Spleen (tissue), 11 donors: ENCODE results near the gene SLC1A1. TPM values are rescaled to one million over a fixed set of nuclear protein-coding genes. Genes with fewer than 3 reads are reported as not detected.

Experiments
- DNase-seq: peaks from one replicate; pipeline ENCODE4 v3.0.0-alpha.2; 2020
- H3K27ac ChIP-seq, 8 donors: fragments of 200-600 bp; sonication (generic) in 7 of 8; 1 replicate in 4 of 8; 2 replicates in 4 of 8; pipeline versions ENCODE4 v1.5.0 to v1.8.0; 2016 to 2021; ENCODE audit warnings: inconsistent platforms in 4 of 8, mild to moderate bottlenecking in 4 of 8, moderate library complexity in 1 of 8
- H3K27me3 ChIP-seq, 7 donors: fragments of 200-600 bp; sonication (generic) in 6 of 7; replicated peaks in 1 of 7; 1 replicate in 4 of 7; 2 replicates in 3 of 7; pipeline versions ENCODE4 v1.5.0 to v1.8.0; 2016 to 2021; ENCODE audit warnings: inconsistent platforms in 3 of 7, mild to moderate bottlenecking in 1 of 7
- H3K36me3 ChIP-seq, 6 donors: fragments of 200-600 bp; sonication (generic) in 5 of 6; 1 replicate in 4 of 6; 2 replicates in 2 of 6; pipeline versions ENCODE4 v1.5.0 to v1.8.0; 2016 to 2021; ENCODE audit warnings: inconsistent platforms in 2 of 6
- H3K4me1 ChIP-seq, 6 donors: fragments of 200-600 bp; sonication (generic) in 5 of 6; 1 replicate in 3 of 6; 2 replicates in 3 of 6; pipeline versions ENCODE4 v1.5.0 to v1.8.0; 2016 to 2021; ENCODE audit warnings: inconsistent platforms in 3 of 6
- H3K4me3 ChIP-seq, 8 donors: fragments of 200-600 bp; sonication (generic) in 7 of 8; 1 replicate in 4 of 8; 2 replicates in 4 of 8; pipeline versions ENCODE4 v1.5.0 to v1.8.0; 2016 to 2021; ENCODE audit warnings: inconsistent platforms in 4 of 8, mild to moderate bottlenecking in 4 of 8, moderate library complexity in 2 of 8
- H3K9me3 ChIP-seq, 8 donors: fragments of 200-600 bp; sonication (generic) in 7 of 8; 1 replicate in 4 of 8; 2 replicates in 4 of 8; pipeline versions ENCODE4 v1.5.0 to v1.8.0; 2016 to 2021; ENCODE audit warnings: inconsistent platforms in 4 of 8
- POLR2A ChIP-seq, 3 donors: fragments of 450-650 bp; IDR thresholded peaks; one replicate each; pipeline ENCODE4 v1.5.1; 2017; ENCODE audit warnings: antibody characterized with exemption in 3 of 3, mild to moderate bottlenecking in 1 of 3
- POLR2AphosphoS5 ChIP-seq, 3 donors: sonication (generic); formaldehyde crosslinking; IDR thresholded peaks; one replicate each; pipeline ENCODE4 v1.5.1; 2017; ENCODE audit warnings: antibody characterized with exemption in 3 of 3
- WGBS, 5 donors: extraction: QIAGEN DNeasy Blood & Tissue Kit in 3 of 5; methylation state at CpG; one replicate each; pipeline versions ENCODE4 v1.1.5 to v1.1.7; 2013 to 2018; 5-methylcytosine and 5-hydroxymethylcytosine counted together
- intact Hi-C: fragments of 100-400 bp; cut with DNase I; formaldehyde crosslinking; loops from one replicate; pipeline ENCODE4 v1.15.0; 2023; ENCODE audit warnings: low total_unique reads
- polyA plus RNA-seq, 3 donors: library from polyadenylated mRNA; stranded (reverse); fragments of 200-250 nt; gene quantifications; one replicate each; pipeline ENCODE4 v1.2.1, GENCODE V29; 2013
- total RNA-seq, 7 donors: library from RNA; depleted of rRNA in 3 of 7; stranded (reverse); fragments of >200 nt in 3 of 7; fragmentation: NEBNext Ultra II Directional in 4 of 7; extraction: Animal tissue kit (Norgen Biotek cat#: 25700) in 4 of 7; gene quantifications; one replicate each; pipeline versions ENCODE4 v1.1.0 to v1.2.1, GENCODE V29; 2016 to 2021
- TF ChIP-seq, protein P1 (sequence below), 11 experiments: fragments of 200-600 bp in 7 of 11; fragments of 450-650 bp in 4 of 11; sonication (generic) in 4 of 11; IDR thresholded peaks in 8 of 11; conservative IDR thresholded peaks in 3 of 11; 1 replicate in 7 of 11; 2 replicates in 4 of 11; pipeline versions ENCODE4 v1.4.0 to v1.8.0; 2016 to 2021; ENCODE audit warnings: antibody characterized with exemption in 11 of 11, inconsistent platforms in 4 of 11, mild to moderate bottlenecking in 1 of 11
- donor health status: healthy with polysubstance abuse.
- donor health status: DM: no; HTN: no; CAD: no; lungs with moderate emphysema.
- donor health status: DM: no; HTN: no; CAD: no.
- donor health status: Bipolar disorder and iron deficiency.
- donor health status: healthy.
- donor health status: DM: no; HTN: no; CAD: no.
- donor health status: DM: yes; HTN: yes; CAD: no.

SLC1A1 gene
- total and polyA plus RNA-seq, 10 donors = 0.11 to 0.79 (median 0.28) TPM; not detected in 2

DNA sequence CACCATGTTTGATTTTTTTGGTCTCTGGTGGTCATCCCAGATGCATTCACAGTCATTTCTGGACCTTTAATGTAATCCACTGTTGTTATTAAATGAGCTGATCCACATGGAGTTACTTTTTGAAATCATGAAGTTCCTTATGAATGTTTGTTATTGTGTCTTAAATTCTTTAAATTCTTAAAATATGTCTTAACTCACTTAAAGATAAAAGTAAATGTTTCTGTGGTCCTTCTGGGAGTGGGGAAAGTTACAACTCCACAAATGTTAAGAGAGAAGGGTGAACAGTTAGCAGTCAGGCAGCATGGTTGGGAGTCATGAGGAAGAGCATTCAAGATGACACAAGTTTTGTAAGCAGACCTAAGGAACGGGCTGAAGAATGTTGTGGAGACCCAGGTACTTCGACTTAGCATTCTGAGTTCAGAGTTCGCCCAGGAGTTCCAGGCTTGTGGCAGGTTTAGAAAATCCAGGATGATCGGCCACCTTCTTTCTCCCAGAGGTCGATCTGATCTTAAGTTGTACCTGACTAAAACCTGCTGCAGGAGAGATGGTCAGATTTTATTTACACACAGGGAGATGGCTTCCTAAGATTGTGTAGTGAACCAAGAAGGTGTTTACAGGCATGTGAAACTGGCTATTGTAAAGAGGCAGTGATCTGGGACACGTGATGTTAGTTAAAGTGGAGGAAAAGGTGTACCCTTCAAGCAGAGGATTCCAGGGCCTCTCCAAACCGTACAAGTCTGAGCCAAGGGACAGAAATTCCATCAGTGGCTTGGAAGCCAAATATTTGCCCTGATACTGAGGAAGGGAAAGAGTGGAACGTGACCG lies 17.2 kb downstream of the SLC1A1 start:
- WGBS, 5 donors = 77 to 85% (median 83%) methylated on average over 9 of the region's 9 CpGs
- Histone ChIP-seq H3K36me3 (no peaks in the 10 kb centered on the region), H3K9me3 (no peaks in the 10 kb centered on the region), H3K4me1 (no peaks in the 10 kb centered on the region), H3K27ac (no peak overlapping the region), H3K27me3 (no peaks in the 10 kb centered on the region), H3K4me3 (no peak overlapping the region)
- intact Hi-C loops = no loop called here
- TF ChIP-seq POLR2A (IDR thresholded peaks at IDR 0.05) = no peak
- no peak for TF ChIP-seq POLR2AphosphoS5 (IDR thresholded peaks at IDR 0.05)
- TF ChIP-seq, protein P1, sequence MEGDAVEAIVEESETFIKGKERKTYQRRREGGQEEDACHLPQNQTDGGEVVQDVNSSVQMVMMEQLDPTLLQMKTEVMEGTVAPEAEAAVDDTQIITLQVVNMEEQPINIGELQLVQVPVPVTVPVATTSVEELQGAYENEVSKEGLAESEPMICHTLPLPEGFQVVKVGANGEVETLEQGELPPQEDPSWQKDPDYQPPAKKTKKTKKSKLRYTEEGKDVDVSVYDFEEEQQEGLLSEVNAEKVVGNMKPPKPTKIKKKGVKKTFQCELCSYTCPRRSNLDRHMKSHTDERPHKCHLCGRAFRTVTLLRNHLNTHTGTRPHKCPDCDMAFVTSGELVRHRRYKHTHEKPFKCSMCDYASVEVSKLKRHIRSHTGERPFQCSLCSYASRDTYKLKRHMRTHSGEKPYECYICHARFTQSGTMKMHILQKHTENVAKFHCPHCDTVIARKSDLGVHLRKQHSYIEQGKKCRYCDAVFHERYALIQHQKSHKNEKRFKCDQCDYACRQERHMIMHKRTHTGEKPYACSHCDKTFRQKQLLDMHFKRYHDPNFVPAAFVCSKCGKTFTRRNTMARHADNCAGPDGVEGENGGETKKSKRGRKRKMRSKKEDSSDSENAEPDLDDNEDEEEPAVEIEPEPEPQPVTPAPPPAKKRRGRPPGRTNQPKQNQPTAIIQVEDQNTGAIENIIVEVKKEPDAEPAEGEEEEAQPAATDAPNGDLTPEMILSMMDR (IDR thresholded peaks at IDR 0.05 in 8 of 11, conservative IDR thresholded peaks at IDR 0.05 in 3 of 11) = no peak
- DNase-seq = no peak

DNA sequence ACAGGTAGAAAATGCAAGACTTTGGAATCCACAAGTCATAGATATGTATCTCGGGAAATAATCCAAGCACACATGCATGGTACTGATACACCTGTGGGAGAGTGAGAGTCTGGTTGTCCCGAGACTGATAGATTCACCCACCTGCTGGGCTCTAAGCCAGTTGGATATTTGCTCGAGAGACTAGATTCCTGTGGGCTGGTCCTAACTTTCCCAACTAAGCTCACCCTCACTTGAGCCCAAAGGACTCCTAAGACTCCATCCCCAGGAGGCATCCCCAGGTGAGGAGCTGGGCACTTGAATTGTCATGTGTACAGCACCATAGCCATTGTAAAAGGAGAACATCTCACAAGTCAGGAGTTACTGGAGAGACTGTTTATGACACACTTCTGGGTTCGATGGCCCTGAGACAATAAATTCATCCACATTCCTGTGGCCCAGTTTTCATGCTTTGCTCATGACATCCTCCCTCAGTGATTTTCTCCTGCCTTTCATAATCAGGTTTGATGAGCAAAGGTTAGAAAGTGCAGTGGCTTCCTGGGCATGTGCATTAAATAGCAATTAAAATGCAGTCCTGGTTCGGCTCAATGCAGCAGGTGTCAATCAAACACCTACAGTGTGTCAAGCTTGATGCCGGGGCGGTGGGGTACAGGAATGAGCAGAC lies 18.1 kb downstream of the SLC1A1 start:
- intact Hi-C loops = no loop called here
- whole genome bisulfite sequencing, 5 donors = 86 to 93% (median 88%) methylated on average over 7 of the region's 7 CpGs
- H3K4me1 ChIP-seq = no peaks in the 10 kb centered on the region
- H3K4me3 ChIP-seq = no peak overlapping the region
- H3K36me3 ChIP-seq = no peaks in the 10 kb centered on the region
- TF ChIP-seq, protein P1 (IDR thresholded peaks at IDR 0.05 in 8 of 11, conservative IDR thresholded peaks at IDR 0.05 in 3 of 11) = no peak
- TF ChIP-seq POLR2AphosphoS5 (IDR thresholded peaks at IDR 0.05) (no peak), POLR2A (IDR thresholded peaks at IDR 0.05) (no peak)
- no peaks in the 10 kb centered on the region for H3K9me3 ChIP-seq
- H3K27ac ChIP-seq = no peak overlapping the region
- H3K27me3 ChIP-seq = no peaks in the 10 kb centered on the region
- DNase-seq = no peak

DNA sequence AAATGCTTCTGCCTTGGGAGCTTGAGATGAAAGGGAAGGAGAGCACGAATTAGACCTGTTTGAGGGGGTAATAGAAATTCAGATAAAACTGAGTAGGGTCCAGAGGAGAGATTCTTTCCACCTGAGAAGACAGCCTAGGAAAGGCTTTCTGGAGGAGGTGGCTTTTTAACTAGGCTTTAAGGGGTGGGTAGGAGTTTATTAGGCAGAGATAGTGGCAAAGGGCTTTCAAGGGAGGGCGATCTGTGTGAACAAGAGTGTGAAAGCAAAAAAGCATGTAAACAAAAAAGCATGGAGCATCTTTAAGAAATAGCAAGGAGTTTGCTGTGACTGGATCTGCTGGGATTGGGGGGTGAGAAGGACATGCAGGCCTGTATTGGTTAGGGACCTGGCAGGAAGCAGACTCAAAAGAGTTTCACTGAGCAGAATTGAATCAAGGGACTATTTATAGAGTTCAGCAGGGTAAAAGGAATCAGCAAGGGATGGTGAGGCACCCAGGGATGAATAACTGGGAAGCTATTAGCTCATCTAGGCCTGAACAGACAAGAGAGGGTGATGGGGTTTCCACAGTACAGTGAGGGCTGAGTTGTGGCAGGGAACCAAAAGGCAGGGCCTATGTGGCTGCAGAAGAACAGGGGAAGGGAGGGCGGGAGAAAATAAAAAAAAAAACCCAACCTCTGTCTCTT lies 18.8 kb downstream of the SLC1A1 start:
- no peak for DNase-seq
- Histone ChIP-seq H3K27me3 (no peaks in the 10 kb centered on the region), H3K4me1 (no peaks in the 10 kb centered on the region), H3K36me3 (no peaks in the 10 kb centered on the region), H3K27ac (no peak overlapping the region), H3K4me3 (no peak overlapping the region), H3K9me3 (no peaks in the 10 kb centered on the region)
- 75 to 85% (median 84%) methylated on average over 3 of the region's 3 CpGs for WGBS, 5 donors
- intact Hi-C loops = no loop called here
- TF ChIP-seq POLR2AphosphoS5 (IDR thresholded peaks at IDR 0.05) = no peak
- TF ChIP-seq, protein P1 (IDR thresholded peaks at IDR 0.05 in 8 of 11, conservative IDR thresholded peaks at IDR 0.05 in 3 of 11) = no peak

DNA sequence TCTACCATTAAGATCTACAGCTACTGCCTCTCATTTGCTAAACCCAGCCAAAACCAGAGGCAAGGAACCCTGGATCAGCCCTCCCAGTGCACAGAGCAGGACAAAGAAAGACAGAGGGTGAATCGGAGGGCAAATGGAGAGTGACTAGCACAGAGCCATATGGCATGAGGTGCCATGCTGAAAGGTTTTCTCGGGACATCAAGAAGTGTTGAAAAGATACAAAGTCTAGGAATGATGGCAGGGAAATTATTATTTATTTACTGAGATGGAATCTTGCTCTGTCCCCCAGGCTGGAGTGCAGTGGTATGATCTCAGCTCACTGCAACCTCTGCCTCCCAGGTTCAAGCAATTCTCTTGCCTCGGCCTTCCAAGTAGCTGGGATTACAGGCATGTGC lies 19.3 kb downstream of the SLC1A1 start:
- TF ChIP-seq POLR2A (IDR thresholded peaks at IDR 0.05) = no peak
- no peaks in the 10 kb centered on the region for H3K9me3 ChIP-seq
- H3K27me3 ChIP-seq = no peaks in the 10 kb centered on the region
- H3K27ac ChIP-seq = no peak overlapping the region
- WGBS, 5 donors = 90 to 96% (median 92%) methylated on average over 3 of the region's 3 CpGs
- no peak for DNase-seq
- intact Hi-C loops = no loop called here
- no peaks in the 10 kb centered on the region for H3K36me3 ChIP-seq
- no peaks in the 10 kb centered on the region for H3K4me1 ChIP-seq
- H3K4me3 ChIP-seq = no peak overlapping the region
